ENCODE measurements around the gene PROCA1. TPM values are rescaled to one million over a fixed set of nuclear protein-coding genes. Genes with fewer than 3 reads are reported as not detected.
"Not testable (repeated sequence)": the region's sequence is repeated elsewhere in the genome, so short reads cannot be mapped to it uniquely, and the experiment has no call there.

Gene PROCA1
- total RNA-seq, 1 experiment from 2014 or later: 1.1 TPM

DNA sequence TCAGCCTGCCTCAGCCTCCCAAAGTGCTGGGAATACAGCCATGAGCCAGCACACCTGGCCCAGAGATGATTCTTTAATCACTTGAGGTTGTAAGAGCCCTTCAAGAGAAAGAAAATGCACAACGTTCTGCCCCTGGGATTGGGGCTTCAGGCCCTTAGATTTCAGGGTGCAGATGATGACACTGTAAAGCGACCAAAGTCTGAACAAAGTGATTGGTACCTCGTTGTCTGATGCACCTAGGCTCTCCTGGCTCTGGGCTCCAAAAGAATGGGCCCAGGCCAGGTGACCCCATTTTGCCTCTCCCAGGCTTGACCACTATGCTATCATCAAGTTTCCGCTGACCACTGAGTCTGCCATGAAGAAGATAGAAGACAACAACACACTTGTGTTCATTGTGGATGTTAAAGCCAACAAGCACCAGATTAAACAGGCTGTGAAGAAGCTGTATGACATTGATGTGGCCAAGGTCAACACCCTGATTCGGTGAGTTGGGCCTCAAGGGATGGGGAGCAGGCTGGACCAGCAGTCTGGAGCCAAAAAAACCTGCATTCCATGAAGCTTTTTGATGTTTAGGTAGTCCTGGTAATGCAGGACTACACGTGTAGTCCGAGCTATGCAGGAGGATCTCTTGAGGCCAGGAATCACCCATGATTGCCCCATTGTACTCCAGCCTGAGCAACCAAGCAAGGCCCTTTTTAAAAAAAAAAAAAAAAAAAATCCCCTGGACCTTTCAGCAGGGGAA, 10.9 kb upstream of the PROCA1 start:
- Mint-ChIP-seq H3K4me1 (ENCODE audit: insufficient read depth, unreplicated experiment) (peaks cover 30% of the 10 kb centered on the region), H3K27me3 (ENCODE audit: insufficient read depth, unreplicated experiment) (no peaks in the 10 kb centered on the region), H3K9me3 (ENCODE audit: unreplicated experiment) (no peaks in the 10 kb centered on the region), H3K4me3 (ENCODE audit: unreplicated experiment) (peak overlapping the region; percentile 91), H3K27ac (ENCODE audit: low read depth, unreplicated experiment) (no peak overlapping the region), H3K36me3 (ENCODE audit: insufficient read depth, unreplicated experiment) (peaks cover 81% of the 10 kb centered on the region)
- ChIA-PET CTCF (interaction anchor here (0.6 to 9.2 kb wide), 3 partner anchors 25 to 1389 kb away, joined by 3 to 365 read pairs (median 4); partner anchors contain the start of gene TRAF4), POLR2A (interaction anchor here (0.7 to 18.0 kb wide), 10 partner anchors 24 to 228 kb away, joined by 3 to 1135 read pairs (median 14); partner anchors contain the start of genes BLTP2, PHF12, SDF2 and SUPT6H)
- intact Hi-C loops (cut with micrococcal nuclease): no loop called here
- no TSS peak for BruUV-seq (replicated peaks)
- no peak for DNase-seq (ENCODE audit: unreplicated experiment)
- TF ChIP-seq, protein P1, sequence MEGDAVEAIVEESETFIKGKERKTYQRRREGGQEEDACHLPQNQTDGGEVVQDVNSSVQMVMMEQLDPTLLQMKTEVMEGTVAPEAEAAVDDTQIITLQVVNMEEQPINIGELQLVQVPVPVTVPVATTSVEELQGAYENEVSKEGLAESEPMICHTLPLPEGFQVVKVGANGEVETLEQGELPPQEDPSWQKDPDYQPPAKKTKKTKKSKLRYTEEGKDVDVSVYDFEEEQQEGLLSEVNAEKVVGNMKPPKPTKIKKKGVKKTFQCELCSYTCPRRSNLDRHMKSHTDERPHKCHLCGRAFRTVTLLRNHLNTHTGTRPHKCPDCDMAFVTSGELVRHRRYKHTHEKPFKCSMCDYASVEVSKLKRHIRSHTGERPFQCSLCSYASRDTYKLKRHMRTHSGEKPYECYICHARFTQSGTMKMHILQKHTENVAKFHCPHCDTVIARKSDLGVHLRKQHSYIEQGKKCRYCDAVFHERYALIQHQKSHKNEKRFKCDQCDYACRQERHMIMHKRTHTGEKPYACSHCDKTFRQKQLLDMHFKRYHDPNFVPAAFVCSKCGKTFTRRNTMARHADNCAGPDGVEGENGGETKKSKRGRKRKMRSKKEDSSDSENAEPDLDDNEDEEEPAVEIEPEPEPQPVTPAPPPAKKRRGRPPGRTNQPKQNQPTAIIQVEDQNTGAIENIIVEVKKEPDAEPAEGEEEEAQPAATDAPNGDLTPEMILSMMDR (IDR thresholded peaks at IDR 0.05; ENCODE audit: unreplicated experiment): no peak

DNA sequence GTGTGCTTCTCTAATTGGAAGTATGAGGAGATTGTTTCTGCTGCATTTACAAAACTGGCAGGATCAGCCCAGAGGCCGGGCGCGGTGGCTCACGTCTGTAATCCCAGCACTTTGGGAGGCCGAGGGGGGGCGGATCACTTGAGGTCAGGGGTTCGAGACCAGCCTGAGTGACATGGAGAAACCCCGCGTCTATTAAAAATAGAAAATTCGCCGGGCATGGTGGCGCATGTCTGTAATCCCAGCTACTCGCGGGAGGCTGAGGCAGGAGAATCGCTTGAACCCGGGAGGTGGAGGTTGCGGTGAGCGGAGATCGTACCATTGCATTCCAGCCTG, 9.3 kb upstream of the PROCA1 start:
- H3K4me1 Mint-ChIP-seq (ENCODE audit: insufficient read depth, unreplicated experiment): peaks cover 26% of the 10 kb centered on the region
- H3K27me3 Mint-ChIP-seq (ENCODE audit: insufficient read depth, unreplicated experiment); H3K9me3 Mint-ChIP-seq (ENCODE audit: unreplicated experiment); BruUV-seq (replicated peaks); DNase-seq (ENCODE audit: unreplicated experiment); intact Hi-C loops (cut with micrococcal nuclease): not testable (repeated sequence)
- peaks cover 69% of the 10 kb centered on the region for H3K36me3 Mint-ChIP-seq (ENCODE audit: insufficient read depth, unreplicated experiment)
- peak overlapping the region; percentile 97 for H3K27ac Mint-ChIP-seq (ENCODE audit: low read depth, unreplicated experiment)
- ChIA-PET POLR2A (interaction anchor here (0.6 to 18.0 kb wide), 14 partner anchors 10 to 672 kb away, joined by 3 to 1135 read pairs (median 12); partner anchors contain the start of genes BLTP2, FLOT2, PHF12 and PIGS), CTCF (interaction anchor here (0.6 to 9.2 kb wide), 6 partner anchors 22 to 231 kb away, joined by 3 to 365 read pairs (median 4); partner anchors contain the start of gene TRAF4)
- H3K4me3 Mint-ChIP-seq (ENCODE audit: unreplicated experiment): peak overlapping the region; percentile 91

DNA sequence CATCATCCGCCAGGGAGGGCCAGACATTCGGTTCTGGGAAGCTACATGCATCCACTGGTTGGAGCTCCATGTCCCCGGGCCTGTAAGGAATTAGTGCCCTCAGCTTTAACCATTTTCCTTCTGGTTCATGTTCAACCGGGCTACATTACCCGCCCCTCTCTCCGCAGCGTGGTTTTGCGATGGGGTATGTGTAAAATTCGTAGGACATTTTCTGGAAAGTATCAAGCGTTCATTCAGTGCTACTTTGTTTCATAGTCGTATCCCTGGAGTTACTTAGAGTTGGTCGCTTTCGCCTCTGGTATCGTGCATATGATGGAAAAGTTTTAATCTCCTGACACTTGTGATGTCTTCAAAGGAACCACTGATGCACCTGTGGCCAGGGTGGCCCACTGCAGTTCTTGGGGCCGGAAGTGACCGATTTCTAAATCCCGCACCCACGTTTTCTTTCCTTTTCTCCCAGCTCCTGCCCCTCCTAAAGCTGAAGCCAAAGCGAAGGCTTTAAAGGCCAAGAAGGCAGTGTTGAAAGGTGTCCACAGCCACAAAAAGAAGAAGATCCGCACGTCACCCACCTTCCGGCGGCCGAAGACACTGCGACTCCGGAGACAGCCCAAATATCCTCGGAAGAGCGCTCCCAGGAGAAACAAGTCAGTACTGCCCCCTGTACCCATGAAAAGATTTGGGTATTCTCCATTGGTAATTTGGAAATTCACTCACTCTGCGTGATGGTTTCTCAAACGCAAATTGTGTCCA, 8.7 kb upstream of the PROCA1 start:
- TF ChIP-seq, protein P1 (IDR thresholded peaks at IDR 0.05; ENCODE audit: unreplicated experiment): no peak
- BruUV-seq (replicated peaks): TSS peak; percentile 79
- Mint-ChIP-seq H3K4me3 (ENCODE audit: unreplicated experiment) (peak overlapping the region; percentile 91), H3K9me3 (ENCODE audit: unreplicated experiment) (no peaks in the 10 kb centered on the region), H3K27me3 (ENCODE audit: insufficient read depth, unreplicated experiment) (no peaks in the 10 kb centered on the region), H3K36me3 (ENCODE audit: insufficient read depth, unreplicated experiment) (peaks cover 65% of the 10 kb centered on the region), H3K27ac (ENCODE audit: low read depth, unreplicated experiment) (peak overlapping the region; percentile 97), H3K4me1 (ENCODE audit: insufficient read depth, unreplicated experiment) (peaks cover 32% of the 10 kb centered on the region)
- ChIA-PET CTCF (interaction anchor here (0.7 to 9.2 kb wide), 7 partner anchors 21 to 86 kb away, joined by 3 to 365 read pairs (median 4); partner anchors contain the start of gene TRAF4), POLR2A (interaction anchor here (0.6 to 18.0 kb wide), 29 partner anchors 8 to 673 kb away, joined by 3 to 1135 read pairs (median 7); partner anchors contain the start of genes BLTP2, FAM222B, FLOT2 and NEK8)
- DNase-seq (ENCODE audit: unreplicated experiment): no peak
- intact Hi-C loops (cut with micrococcal nuclease): no loop called here

DNA sequence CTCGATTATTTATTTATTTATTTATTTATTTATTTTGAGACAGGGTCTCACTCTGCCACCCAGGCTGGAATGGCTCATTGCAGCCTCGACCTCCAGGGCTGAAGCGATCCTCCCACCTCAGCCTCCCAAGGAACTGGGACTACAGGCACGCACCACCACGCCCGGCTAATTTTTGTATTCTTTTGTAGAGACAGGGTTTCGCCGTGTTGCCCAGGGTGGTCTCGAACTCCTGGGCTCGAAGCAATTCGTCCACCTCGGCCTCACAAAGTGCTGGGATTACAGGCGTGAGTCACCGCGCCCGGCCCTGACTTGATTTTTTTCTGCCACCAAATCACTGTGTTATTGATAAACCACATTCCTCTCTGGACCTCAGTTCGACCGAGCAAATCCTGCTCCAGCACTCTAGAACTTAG, 7.3 kb upstream of the PROCA1 start:
- Mint-ChIP-seq H3K27ac (ENCODE audit: low read depth, unreplicated experiment) (peak overlapping the region; percentile 97), H3K9me3 (ENCODE audit: unreplicated experiment) (no peaks in the 10 kb centered on the region), H3K4me1 (ENCODE audit: insufficient read depth, unreplicated experiment) (peaks cover 31% of the 10 kb centered on the region), H3K27me3 (ENCODE audit: insufficient read depth, unreplicated experiment) (no peaks in the 10 kb centered on the region), H3K36me3 (ENCODE audit: insufficient read depth, unreplicated experiment) (peaks cover 65% of the 10 kb centered on the region), H3K4me3 (ENCODE audit: unreplicated experiment) (peak overlapping the region; percentile 91)
- no TSS peak for BruUV-seq (replicated peaks)
- POLR2A ChIA-PET: interaction anchor here (0.6 to 18.0 kb wide), 30 partner anchors 8 to 460 kb away, joined by 3 to 1135 read pairs (median 6); partner anchors contain the start of genes BLTP2, DHRS13, FAM222B and FLOT2
- TF ChIP-seq, protein P1 (IDR thresholded peaks at IDR 0.05; ENCODE audit: unreplicated experiment): no peak
- CTCF ChIA-PET: interaction anchor here (0.7 to 1.4 kb wide), 5 partner anchors 30 to 393 kb away, joined by 3 to 8 read pairs (median 3); no protein-coding TSS in a partner anchor
- intact Hi-C loops (cut with micrococcal nuclease): loop anchor here (2.0 kb wide), 1 partner anchor 72 kb away; no protein-coding TSS in a partner anchor
- no peak for DNase-seq (ENCODE audit: unreplicated experiment)

Data from MCF 10A (cell line).